GM18520 (cell line): ENCODE data around the gene SMPD4.
"Not testable (repeated sequence)": the region's sequence is repeated elsewhere in the genome, so short reads cannot be mapped to it uniquely, and the experiment has no call there.

Experiments
- ATAC-seq: cut with Tn5 transposase; IDR thresholded peaks from one replicate; pipeline ENCODE4 v1.9.1; 2021; ENCODE audit not compliant: unreplicated experiment

SMPD4 gene

GRCh38 chr2:130141645-130142370, 39.6 kb downstream of the SMPD4 start:
- not testable (repeated sequence) for ATAC-seq

- not testable (repeated sequence) for ATAC-seq
Observed at GRCh38 chr2:130141002-130141401, 40.4 kb downstream of the SMPD4 start.

GRCh38 chr2:130140516-130140915, 40.9 kb downstream of the SMPD4 start:
- ATAC-seq: not testable (repeated sequence)

GRCh38 chr2:130139331-130140280, 41.8 kb downstream of the SMPD4 start:
- ATAC-seq: not testable (repeated sequence)

GRCh38 chr2:130138841-130139251, 42.6 kb downstream of the SMPD4 start:
- ATAC-seq: not testable (repeated sequence)

- ATAC-seq: not testable (repeated sequence)
Observed at GRCh38 chr2:130138326-130138725, 43.1 kb downstream of the SMPD4 start.

GRCh38 chr2:130137118-130137517, 44.3 kb downstream of the SMPD4 start:
- ATAC-seq: not testable (repeated sequence)

- ATAC-seq: not testable (repeated sequence)
Observed at GRCh38 chr2:130136546-130136945, 44.9 kb downstream of the SMPD4 start.

- ATAC-seq: no peak
Observed at GRCh38 chr2:130135692-130136541, 45.5 kb downstream of the SMPD4 start.

GRCh38 chr2:130129120-130129829, 52.1 kb downstream of the SMPD4 start, which contains the start of gene POTEF:
Gene POTEF (minus strand): TSS chr2:130129222. CDS start chr2:130120515, 8,707 bp downstream.
- not testable (repeated sequence) for ATAC-seq

GRCh38 chr2:130128464-130128863, 52.9 kb downstream of the SMPD4 start:
- not testable (repeated sequence) for ATAC-seq

- not testable (repeated sequence) for ATAC-seq
Observed at GRCh38 chr2:130127726-130128125, 53.7 kb downstream of the SMPD4 start.

GRCh38 chr2:130120924-130121323, 60.5 kb downstream of the SMPD4 start:
- ATAC-seq: not testable (repeated sequence)

GRCh38 chr2:130102597-130103363, 78.6 kb downstream of the SMPD4 start:
- ATAC-seq: not testable (repeated sequence)
